ENCODE results near the gene MACROH2A1.

MACROH2A1 gene

GRCh38 chr5:135309391-135310327, 89.4 kb downstream of the MACROH2A1 start:
- no peak for DNase-seq

GRCh38 chr5:135308752-135309151, 90.3 kb downstream of the MACROH2A1 start:
- no peak for DNase-seq

- no peak for DNase-seq
These were observed 90.8 kb downstream of the MACROH2A1 start for GRCh38 chr5:135308245-135308644.

GRCh38 chr5:135307143-135307903, 91.7 kb downstream of the MACROH2A1 start:
- no peak for DNase-seq

- no peak for DNase-seq
These were observed 92.5 kb downstream of the MACROH2A1 start for GRCh38 chr5:135306557-135306956.

GRCh38 chr5:135304352-135305221, 94.4 kb downstream of the MACROH2A1 start:
- no peak for DNase-seq

GRCh38 chr5:135303582-135304173, 95.4 kb downstream of the MACROH2A1 start:
- no peak for DNase-seq

- no peak for DNase-seq
These were observed 101.9 kb downstream of the MACROH2A1 start for GRCh38 chr5:135296900-135297816.

GRCh38 chr5:135295852-135296251, 103.2 kb downstream of the MACROH2A1 start:
- no peak for DNase-seq

- DNase-seq = no peak
These were observed 104.2 kb downstream of the MACROH2A1 start for GRCh38 chr5:135294793-135295192.

GRCh38 chr5:135289651-135290050, 109.4 kb downstream of the MACROH2A1 start:
- DNase-seq = no peak

- DNase-seq = no peak
These were observed 111.5 kb downstream of the MACROH2A1 start for GRCh38 chr5:135287551-135287950.

Measured in stimulated activated CD4-positive, alpha-beta T cell treated with anti-CD3 and anti-CD28 coated beads, Interleukin-12 subunit alpha, Interleukin-12 subunit beta, amount 100 ng/mL, for 4 hours (primary cell).